GM12878 (cell line): ENCODE measurements around the gene CBR3. TPM values are rescaled to one million over a fixed set of nuclear protein-coding genes. Genes with fewer than 3 reads are reported as not detected.

Source experiments
- ATAC-seq: fragments of 200-7000 bp; cut with Tn5 transposase; 3 replicates; pipeline ENCODE4 v1.9.1; 2020; ENCODE audit warnings: mild to moderate bottlenecking, moderate library complexity
- BruUV-seq: library from RNA; stranded (reverse); fragments of 400-500 nt; replicated peaks from 2 replicates; lab custom pipeline; 2021; lab: Mats Ljungman, UMichigan
- CTCF ChIA-PET: fragments of 300-600 bp; sonication (Branson Sonifier 250); formaldehyde crosslinking; extraction: SDS; loops from one replicate; lab custom pipeline; 2021; ENCODE audit warnings: inconsistent platforms; lab: Yijun Ruan, JAX
- POLR2A ChIA-PET: fragments of 350-600 bp; formaldehyde crosslinking; extraction: SDS; loops from one replicate; lab custom pipeline; 2021; ENCODE audit warnings: inconsistent platforms; lab: Charles Lee
- RAD21 ChIA-PET: fragments of 300-600 bp; sonication (Branson Sonifier 250); formaldehyde crosslinking; loops from one replicate; lab custom pipeline; 2023; ENCODE audit warnings: antibody characterized with exemption; ENCODE audit not compliant: unreplicated experiment; lab: Charles Lee
- SMC1A ChIA-PET: fragments of 300-600 bp; sonication (Branson Sonifier 250); formaldehyde crosslinking; loops from one replicate; lab custom pipeline; 2023; ENCODE audit not compliant: unreplicated experiment, uncharacterized antibody; lab: Charles Lee
- DNase-seq: peaks from one replicate; pipeline ENCODE4 v3.0.0-alpha.2; 2011; ENCODE audit warnings: low read depth, low spot score
- FAIRE-seq: peaks from 3 replicates; lab custom pipeline; 2011; peaks lifted over from hg19 to GRCh38; lab: Jason Lieb, UNC
- H2AFZ ChIP-seq: 2 replicates; pipeline ENCODE4 v1.6.0; 2011; ENCODE audit warnings: low read depth, low read length, control low read depth; ENCODE audit not compliant: control insufficient read depth
- H3K27ac ChIP-seq: 2 replicates; pipeline ENCODE4 v1.5.1; 2011; ENCODE audit warnings: control low read depth; ENCODE audit not compliant: control insufficient read depth, insufficient read depth
- H3K27me3 ChIP-seq, 2 experiments: replicated peaks in 1 of 2; 2 replicates each; pipeline versions ENCODE4 v1.6.0 to v1.6.1; 2011; ENCODE audit warnings: low read length in 1 of 2; ENCODE audit not compliant: control insufficient read depth in 2 of 2, insufficient read depth in 2 of 2
- H3K36me3 ChIP-seq, 2 experiments: 2 replicates each; pipeline ENCODE4 v1.5.1; 2011; ENCODE audit warnings: low read length in 1 of 2; ENCODE audit not compliant: control insufficient read depth in 2 of 2, insufficient read depth in 2 of 2
- H3K4me1 ChIP-seq: 2 replicates; pipeline ENCODE4 v1.6.1; 2011; ENCODE audit warnings: mild to moderate bottlenecking, low read length, moderate library complexity, mixed read lengths; ENCODE audit not compliant: control insufficient read depth, insufficient read depth
- H3K4me2 ChIP-seq: 2 replicates; pipeline ENCODE4 v1.6.0; 2011; ENCODE audit warnings: control low read depth; ENCODE audit not compliant: control insufficient read depth, insufficient read depth
- H3K4me3 ChIP-seq: fragments of 200-600 bp; sonication (generic); 2 replicates; pipeline ENCODE4 v1.5.1; 2016
- H3K79me2 ChIP-seq: 2 replicates; pipeline ENCODE4 v1.6.0; 2011; ENCODE audit warnings: low read length; ENCODE audit not compliant: control insufficient read depth, insufficient read depth
- H3K9ac ChIP-seq: 2 replicates; pipeline ENCODE4 v1.8.0; 2011; ENCODE audit warnings: low read length, control low read depth, mixed read lengths; ENCODE audit not compliant: control insufficient read depth, insufficient read depth
- H3K9me3 ChIP-seq: replicated peaks from 3 replicates; pipeline ENCODE4 v1.5.1; 2011; ENCODE audit warnings: mild to moderate bottlenecking, low read length; ENCODE audit not compliant: control insufficient read depth, insufficient read depth
- H4K20me1 ChIP-seq: 2 replicates; pipeline ENCODE4 v1.6.0; 2011; ENCODE audit not compliant: control insufficient read depth, insufficient read depth
- BHLHE40 ChIP-seq, 2 experiments: fragments of 450-650 bp in 1 of 2; IDR thresholded peaks; 2 replicates each; pipeline ENCODE4 v1.6.1; 2011 to 2017; ENCODE audit warnings: low read depth in 2 of 2, borderline replicate concordance in 1 of 2, improper control_type of control experiment in 1 of 2, low read length in 1 of 2, mild to moderate bottlenecking in 1 of 2
- BMI1 ChIP-seq: fragments of 450-650 bp; IDR thresholded peaks from 2 replicates; pipeline ENCODE4 v1.6.1; 2016; ENCODE audit warnings: mild to moderate bottlenecking, moderate library complexity, borderline replicate concordance
- IKZF1 ChIP-seq: fragments of 450-650 bp; conservative IDR thresholded peaks from 2 replicates; pipeline ENCODE4 v1.6.1; 2017; ENCODE audit warnings: antibody characterized with exemption, mild to moderate bottlenecking
- MYB ChIP-seq: fragments of 150-350 bp; IDR thresholded peaks from 2 replicates; pipeline ENCODE4 v1.6.1; 2014; ENCODE audit warnings: mild to moderate bottlenecking, low read depth, low read length, borderline replicate concordance
- POLR2AphosphoS2 ChIP-seq: IDR thresholded peaks from 2 replicates; pipeline ENCODE4 v1.6.1; 2011; ENCODE audit warnings: low read depth, mild to moderate bottlenecking, low read length, improper control_type of control experiment, moderate library complexity
- RUNX3 ChIP-seq: IDR thresholded peaks from 2 replicates; pipeline ENCODE4 v1.6.1; 2012; ENCODE audit warnings: low read length, inconsistent platforms
- WRNIP1 ChIP-seq: IDR thresholded peaks from 2 replicates; pipeline ENCODE4 v1.6.1; 2011; ENCODE audit warnings: low read depth, low read length, improper control_type of control experiment, borderline replicate concordance
- whole genome bisulfite sequencing: methylation state at CpG from one replicate; pipeline ENCODE4 v1.1.6; 2016; ENCODE audit warnings: low lambda C conversion rate; ENCODE audit not compliant: insufficient replicate concordance, insufficient coverage; ENCODE audit errors: missing lambda C conversion rate; 5-methylcytosine and 5-hydroxymethylcytosine counted together
- in situ Hi-C: fragments of 300-500 bp; cut with MboI; formaldehyde crosslinking; loops from 9 replicates; pipeline ENCODE4 v1.14.3; 2018; ENCODE audit warnings: mixed read lengths
- intact Hi-C: fragments of 100-400 bp; cut with micrococcal nuclease; formaldehyde crosslinking; loops from one replicate; pipeline ENCODE4 v1.14.2; 2022; ENCODE audit not compliant: unreplicated experiment
- polyA plus RNA-seq, 11 experiments: library from polyadenylated mRNA; depleted of rRNA in 4 of 11; unstranded in 6 of 11; stranded (reverse) in 5 of 11; fragments of >200 nt; fragmentation: Nextera tagmentation in 4 of 11; fragmentation: Illumina TruSeq in 1 of 11; extraction: Ambion mirVana in 4 of 11; extraction: Trizol in 1 of 11; gene quantifications; 1 replicate in 1 of 11; 2 replicates in 10 of 11; pipeline versions ENCODE4 v1.2.1 to v1.2.3, GENCODE V29; 2011 to 2016; ENCODE audit warnings: inconsistent platforms in 2 of 11, missing spikeins in 2 of 11, low read depth in 1 of 11
- total RNA-seq, 4 experiments: library from RNA; depleted of rRNA in 3 of 4; stranded (reverse); fragments of >200 nt in 3 of 4; fragmentation: Illumina TruSeq in 1 of 4; extraction: Trizol in 1 of 4; gene quantifications; 2 replicates each; pipeline versions ENCODE4 v1.2.1 to v1.2.3, GENCODE V29; 2013 to 2021
- TF ChIP-seq, protein P1 (sequence below), 3 experiments: IDR thresholded peaks in 2 of 3; conservative IDR thresholded peaks in 1 of 3; 2 replicates each; pipeline ENCODE4 v1.5.1; 2011; ENCODE audit warnings: low read depth in 3 of 3, low read length in 3 of 3, mild to moderate bottlenecking in 3 of 3, control low read depth in 2 of 3, moderate library complexity in 2 of 3, inconsistent platforms in 1 of 3, mixed read lengths in 1 of 3; ENCODE audit not compliant: control insufficient read depth in 2 of 3, insufficient read depth in 1 of 3; ENCODE audit errors: extremely low read depth in 1 of 3

CBR3 gene
- total and polyA plus RNA-seq, 10 of the 15 experiments (the other 5 are each of a cell fraction or from before 2014, with no cell fraction given), result 0.48 to 17.2 (median 11.2) TPM

DNA sequence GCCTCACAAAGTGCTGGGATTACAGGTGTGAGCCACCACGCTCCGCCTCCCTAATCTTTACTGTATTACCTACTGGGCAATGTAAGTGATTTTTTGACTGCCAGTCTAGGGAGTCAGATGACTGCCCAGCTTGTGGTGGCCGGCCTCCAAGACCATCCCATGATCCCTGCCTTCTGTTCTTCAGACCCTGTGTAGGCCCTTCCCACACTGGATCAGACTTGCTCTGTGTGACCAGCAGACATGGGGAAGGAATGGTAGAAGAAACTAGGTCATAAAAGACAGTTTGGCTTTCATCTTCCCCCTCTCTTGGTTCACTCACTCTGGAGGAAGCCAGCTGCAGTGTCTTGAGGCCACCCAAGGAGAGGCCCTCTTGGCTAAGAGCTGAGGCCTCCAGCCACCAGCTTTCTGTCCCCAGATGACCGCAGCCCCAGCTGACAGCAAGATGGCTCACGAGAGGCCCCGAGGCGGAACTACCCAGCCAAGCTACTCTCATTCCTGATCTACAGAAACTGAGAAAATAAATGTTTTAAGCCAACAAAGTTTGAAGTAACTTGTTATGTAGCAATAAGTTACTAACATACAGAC lies 14.5 kb upstream of the CBR3 start:
- no peak for TF ChIP-seq WRNIP1
- no peak for TF ChIP-seq POLR2AphosphoS2
- TF ChIP-seq BHLHE40 (IDR thresholded peaks at IDR 0.05; ENCODE audit: borderline replicate concordance in 1 of 2, low read depth in 2 of 2, low read length in 1 of 2), result 0 out of 4 replicates have a peak, but pooled peaks of 1 of the 2 experiments have one; percentile 20
- 0 out of 2 replicates have a peak, but pooled peaks have one; percentile 21 for TF ChIP-seq RUNX3
- TF ChIP-seq IKZF1, result no peak

DNA sequence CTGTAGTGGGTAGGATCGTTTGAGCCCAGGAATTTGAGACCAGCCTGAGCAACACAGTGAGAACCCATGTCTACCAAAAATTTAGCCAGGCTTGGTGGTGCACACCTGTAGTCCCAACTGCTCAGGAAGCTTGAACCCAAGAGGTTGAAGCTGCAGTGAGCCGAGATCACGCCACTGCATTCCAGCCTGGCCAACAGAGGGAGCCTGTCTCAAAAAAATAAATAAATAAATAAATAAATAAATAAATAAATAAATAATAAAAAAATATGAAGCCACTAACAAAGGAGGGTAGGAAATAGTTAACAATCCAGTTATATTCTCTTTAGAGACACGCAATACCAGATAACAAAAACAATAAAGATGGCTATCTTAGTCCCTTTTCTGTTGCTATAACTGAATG lies 11.9 kb upstream of the CBR3 start:
- no peak for TF ChIP-seq MYB
- TF ChIP-seq, protein P1, sequence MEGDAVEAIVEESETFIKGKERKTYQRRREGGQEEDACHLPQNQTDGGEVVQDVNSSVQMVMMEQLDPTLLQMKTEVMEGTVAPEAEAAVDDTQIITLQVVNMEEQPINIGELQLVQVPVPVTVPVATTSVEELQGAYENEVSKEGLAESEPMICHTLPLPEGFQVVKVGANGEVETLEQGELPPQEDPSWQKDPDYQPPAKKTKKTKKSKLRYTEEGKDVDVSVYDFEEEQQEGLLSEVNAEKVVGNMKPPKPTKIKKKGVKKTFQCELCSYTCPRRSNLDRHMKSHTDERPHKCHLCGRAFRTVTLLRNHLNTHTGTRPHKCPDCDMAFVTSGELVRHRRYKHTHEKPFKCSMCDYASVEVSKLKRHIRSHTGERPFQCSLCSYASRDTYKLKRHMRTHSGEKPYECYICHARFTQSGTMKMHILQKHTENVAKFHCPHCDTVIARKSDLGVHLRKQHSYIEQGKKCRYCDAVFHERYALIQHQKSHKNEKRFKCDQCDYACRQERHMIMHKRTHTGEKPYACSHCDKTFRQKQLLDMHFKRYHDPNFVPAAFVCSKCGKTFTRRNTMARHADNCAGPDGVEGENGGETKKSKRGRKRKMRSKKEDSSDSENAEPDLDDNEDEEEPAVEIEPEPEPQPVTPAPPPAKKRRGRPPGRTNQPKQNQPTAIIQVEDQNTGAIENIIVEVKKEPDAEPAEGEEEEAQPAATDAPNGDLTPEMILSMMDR (IDR thresholded peaks at IDR 0.05 in 2 of 3, conservative IDR thresholded peaks at IDR 0.05 in 1 of 3; ENCODE audit: control insufficient read depth in 2 of 3, extremely low read depth in 1 of 3, insufficient read depth in 1 of 3, low read depth in 3 of 3, low read length in 3 of 3), result peak in 1 of 3 experiments; percentile 40; a peak in 1 of 6 replicates
- TF ChIP-seq BMI1, result no peak
- Histone ChIP-seq H3K79me2 (no peaks in the 10 kb centered on the region), H2AFZ (no peak overlapping the region), H4K20me1 (no peaks in the 10 kb centered on the region), H3K36me3 (no peaks in the 10 kb centered on the region), H3K27ac (no peak overlapping the region), H3K4me1 (peaks cover 5% of the 10 kb centered on the region; the same call in 1 of the 2 replicates), H3K4me3 (no peak overlapping the region), H3K4me2 (no peak overlapping the region), H3K27me3 (no peaks in the 10 kb centered on the region), H3K9ac (no peak overlapping the region), H3K9me3 (no peaks in the 10 kb centered on the region)
- POLR2A ChIA-PET, result no interaction called here
- ATAC-seq (peak; percentile 39; the same call in 2 of the 3 replicates), FAIRE-seq (no peak), DNase-seq (no peak)
- in situ Hi-C loops, result no loop called here
- RAD21 ChIA-PET, result no interaction called here
- CTCF ChIA-PET, result interaction anchor here (0.9 to 1.6 kb wide), 8 partner anchors 8 to 133 kb away, joined by 3 to 6 read pairs (median 4); no protein-coding TSS in a partner anchor
- WGBS, result 30% methylated on average over 4 of the region's 4 CpGs
- SMC1A ChIA-PET, result interaction anchor here (0.7 kb wide), 1 partner anchor 21 kb away, joined by 3 read pairs; no protein-coding TSS in a partner anchor
- no TSS peak for BruUV-seq
- intact Hi-C loops, result no loop called here

More for the DNA sequence above, 14.5 kb upstream of the CBR3 start:
- no peak for FAIRE-seq
- WGBS, result 79% methylated on average over 7 of the region's 7 CpGs
- Histone ChIP-seq H3K79me2 (no peaks in the 10 kb centered on the region), H3K9me3 (no peaks in the 10 kb centered on the region), H3K4me3 (no peak overlapping the region), H3K9ac (no peak overlapping the region), H3K27me3 (no peaks in the 10 kb centered on the region), H3K4me2 (no peak overlapping the region), H3K4me1 (no peaks in the 10 kb centered on the region; the same call in 1 of the 2 replicates), H2AFZ (no peak overlapping the region), H3K36me3 (no peaks in the 10 kb centered on the region), H4K20me1 (no peaks in the 10 kb centered on the region), H3K27ac (no peak overlapping the region)
- RAD21 ChIA-PET, result no interaction called here
- DNase-seq, result no peak
- POLR2A ChIA-PET, result interaction anchor here (0.6 kb wide), 1 partner anchor 73 kb away, joined by 5 read pairs; no protein-coding TSS in a partner anchor
- SMC1A ChIA-PET, result no interaction called here
- peak; percentile 50 for ATAC-seq
- CTCF ChIA-PET, result no interaction called here
- in situ Hi-C loops, result no loop called here
- BruUV-seq, result no TSS peak
- intact Hi-C loops, result no loop called here
